GM12865 (cell line): ENCODE data around the gene ULK1.

Source experiments
- DNase-seq: peaks from one replicate; pipeline ENCODE4 v3.0.0; 2010; ENCODE audit warnings: low read depth
- H3K4me3 ChIP-seq: 2 replicates; pipeline ENCODE4 v1.5.1; 2011; ENCODE audit warnings: mild to moderate bottlenecking, low read depth, low read length, control low read depth
- CTCF ChIP-seq: IDR thresholded peaks from 2 replicates; pipeline ENCODE4 v1.5.1; 2011; ENCODE audit warnings: low read length, control low read depth, low read depth, inconsistent platforms; ENCODE audit not compliant: insufficient read depth; ENCODE audit errors: missing control alignments

ULK1 gene

DNA sequence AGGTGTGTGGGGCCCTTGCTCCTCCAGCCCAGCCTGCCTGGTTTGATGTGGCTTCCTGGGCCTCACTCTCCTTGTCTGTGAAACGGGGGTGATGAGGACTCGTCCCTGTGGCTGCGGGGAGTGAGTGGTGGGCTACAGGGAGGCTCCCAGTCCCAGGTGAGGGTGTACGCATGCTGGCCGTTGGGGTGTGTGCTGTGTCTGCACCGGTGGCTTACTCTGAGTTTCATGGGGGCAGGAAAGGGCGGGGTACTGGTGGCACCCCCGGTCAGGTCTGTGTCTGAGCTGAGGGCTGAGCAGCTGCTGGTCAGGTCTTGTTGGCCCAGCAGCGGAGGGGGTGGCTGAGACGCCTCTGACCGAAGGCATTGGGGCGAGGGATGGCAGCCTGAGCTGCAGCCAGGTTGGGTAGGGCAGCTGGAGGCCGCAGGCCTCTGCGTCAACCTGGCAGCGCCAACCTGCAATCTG, 11.2 kb downstream of the ULK1 start:
- no peak overlapping the region for H3K4me3 ChIP-seq
- no peak for DNase-seq
- no peak for TF ChIP-seq CTCF

- no peak for DNase-seq
- no peak overlapping the region for H3K4me3 ChIP-seq
- TF ChIP-seq CTCF: no peak
Observed at GRCh38 chr12:131907379-131908091, 13.1 kb downstream of the ULK1 start.

GRCh38 chr12:131908092-131909080, 14.0 kb downstream of the ULK1 start:
- no peak for TF ChIP-seq CTCF
- no peak overlapping the region for H3K4me3 ChIP-seq
- DNase-seq: no peak

GRCh38 chr12:131909081-131909751, 14.8 kb downstream of the ULK1 start:
- H3K4me3 ChIP-seq: no peak overlapping the region
- no peak for DNase-seq
- TF ChIP-seq CTCF: no peak

- no peak overlapping the region for H3K4me3 ChIP-seq
- no peak for TF ChIP-seq CTCF
- no peak for DNase-seq
Observed at GRCh38 chr12:131909752-131910219, 15.4 kb downstream of the ULK1 start.

- no peak overlapping the region for H3K4me3 ChIP-seq
- TF ChIP-seq CTCF: no peak
- no peak for DNase-seq
Observed at GRCh38 chr12:131910302-131911027, 16.0 kb downstream of the ULK1 start.
